Activated CD8-positive, alpha-beta memory T cell treated with anti-CD3 and anti-CD28 coated beads for 36 hours (primary cell): ENCODE measurements around the gene LYZ. TPM values are rescaled to one million over a fixed set of nuclear protein-coding genes. Genes with fewer than 3 reads are reported as not detected.
"Not testable (repeated sequence)": the region's sequence is repeated elsewhere in the genome, so short reads cannot be mapped to it uniquely, and the experiment has no call there.

Experiments
- CTCF ChIA-PET: fragments of 350-600 bp; sonication (Branson Sonifier 250); formaldehyde crosslinking; loops from one replicate; lab custom pipeline; 2021; ENCODE audit warnings: antibody characterized with exemption; lab: Charles Lee
- POLR2A ChIA-PET: fragments of 350-600 bp; sonication (Branson Sonifier 250); formaldehyde crosslinking; loops from one replicate; lab custom pipeline; 2021; ENCODE audit warnings: antibody characterized with exemption; lab: Charles Lee
- total RNA-seq, 2 experiments: library from RNA; stranded (reverse); gene quantifications; one replicate each; pipeline ENCODE4 v1.2.3, GENCODE V29; 2021

Gene LYZ
- total RNA-seq, result not detected

DNA sequence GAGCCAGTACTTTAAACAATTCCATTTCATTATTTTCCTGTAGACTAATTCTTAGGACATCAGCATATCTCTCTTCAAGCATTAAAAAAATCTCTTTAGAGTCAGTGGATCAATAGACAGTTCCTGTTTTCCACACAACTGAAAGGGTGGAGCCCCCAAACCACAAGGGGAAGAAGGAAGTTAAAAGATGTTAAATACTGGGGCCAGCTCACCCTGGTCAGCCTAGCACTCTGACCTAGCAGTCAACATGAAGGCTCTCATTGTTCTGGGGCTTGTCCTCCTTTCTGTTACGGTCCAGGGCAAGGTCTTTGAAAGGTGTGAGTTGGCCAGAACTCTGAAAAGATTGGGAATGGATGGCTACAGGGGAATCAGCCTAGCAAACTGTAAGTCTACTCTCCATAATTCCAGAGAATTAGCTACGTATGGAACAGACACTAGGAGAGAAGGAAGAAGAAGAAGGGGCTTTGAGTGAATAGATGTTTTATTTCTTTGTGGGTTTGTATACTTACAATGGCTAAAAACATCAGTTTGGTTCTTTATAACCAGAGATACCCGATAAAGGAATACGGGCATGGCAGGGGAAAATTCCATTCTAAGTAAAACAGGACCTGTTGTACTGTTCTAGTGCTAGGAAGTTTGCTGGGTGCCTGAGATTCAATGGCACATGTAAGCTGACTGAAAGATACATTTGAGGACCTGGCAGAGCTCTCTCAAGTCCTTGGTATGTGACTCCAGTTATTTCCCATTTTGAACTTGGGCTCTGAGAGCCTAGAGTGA, at the start of gene LYZ:
LYZ (plus strand) TSS at position 220 of the 777 bp plus-strand sequence; CDS start at position 248, 28 bp downstream.
- CTCF ChIA-PET, result interaction anchor here (0.7 kb wide), 1 partner anchor 308 kb away, joined by 3 read pairs; no protein-coding TSS in a partner anchor
- POLR2A ChIA-PET, result interaction anchor here (0.6 kb wide), 1 partner anchor 156 kb away, joined by 5 read pairs; no protein-coding TSS in a partner anchor

DNA sequence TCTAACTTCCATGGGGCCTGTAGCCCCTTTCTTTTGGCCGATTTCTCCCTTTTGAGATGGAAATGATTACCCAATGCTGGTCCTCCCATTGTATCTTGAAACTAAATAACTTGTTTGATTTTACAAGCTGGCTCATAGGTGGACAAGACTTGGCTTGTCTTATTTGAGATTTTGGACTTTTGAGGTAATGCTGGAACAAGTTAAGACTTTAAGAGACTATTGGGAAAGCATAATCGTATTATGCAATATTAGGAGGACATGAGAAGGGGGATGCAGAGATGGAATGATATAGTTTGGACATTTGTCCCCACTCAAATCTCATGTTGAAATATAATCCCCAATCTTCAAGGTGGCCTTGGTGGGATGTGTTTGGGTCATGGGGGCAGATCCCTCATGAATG, 49.2 kb upstream of the LYZ start:
- POLR2A ChIA-PET, result interaction anchor here (0.7 kb wide), 1 partner anchor 132 kb away, joined by 3 read pairs; no protein-coding TSS in a partner anchor
- CTCF ChIA-PET, result no interaction called here

DNA sequence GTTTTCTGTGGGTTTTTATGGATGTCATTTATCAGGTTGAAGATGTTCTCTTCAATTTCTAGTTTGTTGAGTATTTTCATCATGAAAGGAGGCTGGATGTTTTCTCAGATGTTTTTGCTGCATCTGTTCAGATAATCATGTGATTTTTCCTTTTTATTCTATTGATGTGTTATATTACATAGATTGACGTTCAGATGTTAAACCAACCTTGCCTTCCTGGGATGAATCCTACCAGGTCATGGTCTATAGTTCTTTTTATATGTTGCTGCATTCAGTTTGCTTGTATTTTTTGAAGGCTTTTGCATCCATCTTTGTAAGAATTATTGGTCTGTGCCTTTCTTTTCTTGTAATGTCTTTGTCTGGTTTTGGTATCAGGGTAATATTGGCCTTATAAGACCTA, 43.9 kb upstream of the LYZ start:
- CTCF ChIA-PET, result no interaction called here
- POLR2A ChIA-PET, result no interaction called here

DNA sequence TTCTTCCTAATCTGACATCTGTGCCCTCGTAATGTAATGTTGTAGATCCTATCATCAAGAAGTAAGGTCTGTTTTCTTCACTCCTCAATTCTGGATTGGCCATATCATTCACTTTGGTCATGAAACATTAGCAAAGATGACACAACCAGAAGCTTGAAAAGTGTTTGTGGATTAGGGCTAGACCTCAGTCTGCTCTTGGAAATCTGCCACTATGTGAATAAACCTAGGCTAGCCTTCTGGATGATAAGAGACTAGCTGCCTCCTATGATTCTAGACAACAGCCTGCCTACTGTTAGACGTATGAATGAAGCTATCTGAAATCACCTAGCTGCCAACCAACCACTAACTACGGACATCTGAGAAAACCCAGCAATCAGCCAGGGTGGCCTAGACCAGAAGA, 38.7 kb upstream of the LYZ start:
- CTCF ChIA-PET, result no interaction called here

DNA sequence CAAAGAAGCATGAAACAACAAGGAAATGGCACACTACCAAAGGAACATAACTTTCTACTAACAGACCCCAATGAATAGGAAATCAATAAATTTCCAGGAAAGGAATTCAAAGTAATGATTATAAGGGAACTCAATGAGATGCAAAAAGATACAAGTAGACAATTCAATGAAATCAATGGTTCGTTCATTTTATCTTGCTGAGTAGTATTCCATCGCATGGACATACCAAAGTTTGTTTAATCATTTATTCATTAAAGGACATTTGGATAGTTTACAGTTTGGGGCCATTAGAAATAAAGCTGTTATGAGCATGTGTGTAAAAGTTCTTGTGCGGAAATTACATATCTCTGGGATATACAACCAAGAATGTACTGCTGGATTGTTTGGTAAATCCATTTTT, 35.0 kb upstream of the LYZ start:
- ChIA-PET CTCF (no interaction called here), POLR2A (no interaction called here)

More for the DNA sequence above, 38.7 kb upstream of the LYZ start:
- POLR2A ChIA-PET, result no interaction called here

DNA sequence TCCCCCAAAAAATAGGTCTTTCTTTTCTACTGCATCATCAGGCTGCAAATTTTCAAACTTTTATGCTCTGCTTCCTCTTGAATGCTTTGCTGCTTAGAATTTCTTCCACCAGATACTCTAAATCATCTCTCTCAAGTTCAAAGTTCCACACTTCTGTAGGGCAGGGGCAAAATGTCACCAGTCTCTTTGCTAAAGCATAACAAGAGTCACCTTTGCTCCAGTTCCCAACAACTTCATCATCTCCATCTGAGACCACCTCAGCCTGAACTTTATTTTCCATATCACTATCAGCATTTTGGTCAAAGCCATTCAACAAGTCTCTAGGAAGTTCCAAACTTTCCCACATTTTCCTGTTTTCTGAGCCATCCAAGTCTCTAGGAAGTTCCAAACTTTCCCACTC, 31.4 kb upstream of the LYZ start:
- POLR2A ChIA-PET, result not testable (repeated sequence)

DNA sequence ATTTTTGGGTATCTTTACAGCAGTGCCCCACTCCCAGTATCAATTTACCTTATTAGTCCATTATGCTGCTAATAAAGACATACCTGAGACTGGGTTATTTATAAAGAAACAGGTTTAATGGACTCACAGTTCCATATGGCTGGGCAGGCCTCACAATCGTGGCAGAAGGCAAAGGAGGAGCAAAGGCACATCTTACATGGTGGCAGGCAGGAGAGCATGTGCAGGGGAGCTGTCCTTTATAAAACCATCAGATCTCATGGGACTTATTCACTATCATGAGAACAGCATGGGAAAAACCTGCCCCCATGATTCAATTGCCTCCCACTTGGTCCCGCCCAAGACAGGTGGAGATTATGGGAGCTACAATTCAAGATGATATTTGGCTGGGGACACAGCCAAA, 30.9 kb upstream of the LYZ start:
- POLR2A ChIA-PET, CTCF ChIA-PET: not testable (repeated sequence)

More for the DNA sequence above, 31.4 kb upstream of the LYZ start:
- CTCF ChIA-PET, result not testable (repeated sequence)

DNA sequence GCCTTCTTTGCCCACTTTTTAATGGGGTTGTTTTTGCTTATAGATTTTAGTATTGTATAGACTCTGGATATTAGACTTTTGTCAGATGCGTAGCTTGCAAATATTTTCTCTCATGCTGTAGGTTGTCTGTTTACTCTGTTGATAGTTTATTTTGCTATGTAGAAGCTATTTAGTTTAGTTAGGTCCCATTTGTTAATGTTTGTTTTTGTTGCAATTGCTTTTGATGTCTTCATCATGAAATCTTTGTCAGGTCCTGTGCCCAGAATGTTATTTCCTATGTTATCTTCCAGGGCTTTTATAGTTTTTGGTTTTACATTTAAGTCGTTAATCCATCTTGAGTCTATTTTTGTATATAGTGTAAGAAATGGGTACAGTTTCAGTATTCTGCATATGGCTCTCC, 30.0 kb upstream of the LYZ start:
- ChIA-PET POLR2A (no interaction called here), CTCF (no interaction called here)

DNA sequence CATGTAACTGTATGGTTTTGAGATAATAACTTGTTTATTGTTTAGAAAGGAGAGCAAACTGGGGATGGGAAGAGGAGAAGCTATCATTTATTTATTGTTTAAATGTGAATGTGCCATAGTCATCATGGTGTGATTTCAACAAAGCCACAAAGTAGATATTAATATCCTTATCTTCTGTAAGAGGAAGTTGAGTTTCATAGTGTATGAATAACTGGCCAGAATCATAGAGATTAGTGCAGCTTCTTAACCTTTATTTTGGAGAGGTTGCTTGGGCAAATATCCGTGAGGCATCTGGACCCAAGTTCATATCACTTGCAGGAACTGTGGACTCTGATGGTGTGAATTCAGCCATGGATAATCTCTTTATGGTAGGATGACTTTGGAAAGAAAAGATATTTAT, 26.8 kb upstream of the LYZ start:
- CTCF ChIA-PET, result no interaction called here
- POLR2A ChIA-PET, result no interaction called here

DNA sequence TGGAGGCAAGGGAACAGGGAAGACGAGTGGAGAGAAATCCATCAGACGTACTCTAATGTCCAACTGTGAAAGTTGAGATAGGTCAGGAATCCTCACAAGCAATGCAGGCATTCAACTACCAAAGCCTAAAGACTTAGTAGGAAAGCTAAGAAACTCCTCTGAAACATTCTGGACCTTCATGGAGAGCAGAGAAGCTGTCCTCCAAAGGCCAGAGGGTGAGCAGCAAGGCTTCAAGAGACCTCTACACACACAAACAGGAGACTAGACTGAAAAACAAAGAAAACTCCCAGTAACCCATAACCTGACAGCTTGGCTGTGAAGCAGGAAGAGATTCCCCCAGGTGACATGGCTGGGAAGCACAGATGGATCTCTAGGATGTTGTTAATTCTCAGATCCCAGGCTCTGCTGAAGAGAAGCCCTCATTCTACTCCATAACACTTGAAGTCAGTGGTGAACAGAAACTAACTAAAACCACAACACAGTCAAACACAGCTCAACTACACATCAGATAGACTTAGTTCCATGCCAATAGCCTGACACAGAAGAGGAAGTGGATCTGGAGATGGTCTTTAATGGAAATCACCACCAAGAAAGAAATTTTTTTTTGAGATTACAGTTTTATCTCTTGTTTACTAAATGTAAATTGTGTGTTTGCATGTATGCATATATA, 23.2 kb upstream of the LYZ start:
- ChIA-PET POLR2A (no interaction called here), CTCF (interaction anchor here (0.6 to 1.0 kb wide), 2 partner anchors 32 to 48 kb away, joined by 3 read pairs; no protein-coding TSS in a partner anchor)

DNA sequence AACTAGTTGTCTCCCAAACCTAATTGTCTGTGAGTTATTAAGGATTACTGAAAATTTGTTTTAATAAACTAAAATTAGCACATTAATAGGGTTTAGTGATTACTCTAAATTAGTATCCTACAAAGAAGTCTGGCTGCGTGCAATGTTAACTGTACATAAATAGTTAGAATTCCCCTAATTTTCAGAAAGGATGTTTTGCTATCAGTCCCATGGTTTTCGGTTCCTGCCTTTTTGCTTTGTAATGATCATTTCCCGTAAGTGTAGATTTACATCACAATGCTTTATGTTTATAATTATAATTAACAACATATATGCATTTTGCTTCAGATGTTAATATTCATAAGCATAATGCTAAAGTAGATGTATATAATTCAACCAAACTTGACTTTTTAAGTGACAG, 19.8 kb upstream of the LYZ start:
- ChIA-PET POLR2A (no interaction called here), CTCF (no interaction called here)

DNA sequence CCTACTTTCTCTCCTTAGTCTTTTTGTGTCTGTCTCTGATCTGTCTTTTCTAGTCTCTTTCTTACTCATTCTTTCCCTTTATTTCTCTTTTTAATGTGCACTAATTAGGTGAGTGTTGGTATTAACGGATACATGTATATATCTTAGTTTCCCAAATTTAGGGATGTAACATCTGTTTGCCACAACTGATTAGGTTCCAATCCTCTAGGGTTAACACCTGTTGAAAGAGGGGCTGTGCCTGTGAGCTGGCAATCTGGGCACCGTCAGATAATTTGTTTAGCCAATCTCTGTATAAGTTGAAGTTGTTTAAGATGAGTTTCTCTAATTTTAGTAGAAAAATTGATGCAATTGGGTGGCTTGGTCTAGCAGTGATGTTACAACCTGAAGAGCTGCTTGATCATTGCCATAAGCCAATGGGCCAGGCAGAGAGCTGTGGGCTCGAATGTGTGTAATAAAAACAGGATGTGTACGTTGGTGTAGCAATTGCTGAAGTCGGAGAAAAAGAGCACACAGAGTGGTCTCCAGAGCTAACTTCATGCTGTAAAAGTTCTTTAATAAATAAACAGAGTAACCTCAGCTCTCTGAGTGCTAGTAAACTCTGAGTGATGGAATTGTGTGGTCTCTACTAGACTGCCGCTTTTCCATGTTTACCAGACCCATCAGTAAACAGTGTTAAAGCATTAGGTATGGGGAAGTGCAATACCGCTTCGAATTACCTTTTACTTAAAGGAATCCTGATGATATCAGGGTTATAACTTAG, 18.3 kb upstream of the LYZ start:
- ChIA-PET POLR2A (interaction anchor here (1.2 kb wide), 1 partner anchor 87 kb away, joined by 5 read pairs; no protein-coding TSS in a partner anchor), CTCF (interaction anchor here (0.6 to 2.8 kb wide), 3 partner anchors 20 to 27 kb away, joined by 3 to 11 read pairs (median 4); no protein-coding TSS in a partner anchor)

DNA sequence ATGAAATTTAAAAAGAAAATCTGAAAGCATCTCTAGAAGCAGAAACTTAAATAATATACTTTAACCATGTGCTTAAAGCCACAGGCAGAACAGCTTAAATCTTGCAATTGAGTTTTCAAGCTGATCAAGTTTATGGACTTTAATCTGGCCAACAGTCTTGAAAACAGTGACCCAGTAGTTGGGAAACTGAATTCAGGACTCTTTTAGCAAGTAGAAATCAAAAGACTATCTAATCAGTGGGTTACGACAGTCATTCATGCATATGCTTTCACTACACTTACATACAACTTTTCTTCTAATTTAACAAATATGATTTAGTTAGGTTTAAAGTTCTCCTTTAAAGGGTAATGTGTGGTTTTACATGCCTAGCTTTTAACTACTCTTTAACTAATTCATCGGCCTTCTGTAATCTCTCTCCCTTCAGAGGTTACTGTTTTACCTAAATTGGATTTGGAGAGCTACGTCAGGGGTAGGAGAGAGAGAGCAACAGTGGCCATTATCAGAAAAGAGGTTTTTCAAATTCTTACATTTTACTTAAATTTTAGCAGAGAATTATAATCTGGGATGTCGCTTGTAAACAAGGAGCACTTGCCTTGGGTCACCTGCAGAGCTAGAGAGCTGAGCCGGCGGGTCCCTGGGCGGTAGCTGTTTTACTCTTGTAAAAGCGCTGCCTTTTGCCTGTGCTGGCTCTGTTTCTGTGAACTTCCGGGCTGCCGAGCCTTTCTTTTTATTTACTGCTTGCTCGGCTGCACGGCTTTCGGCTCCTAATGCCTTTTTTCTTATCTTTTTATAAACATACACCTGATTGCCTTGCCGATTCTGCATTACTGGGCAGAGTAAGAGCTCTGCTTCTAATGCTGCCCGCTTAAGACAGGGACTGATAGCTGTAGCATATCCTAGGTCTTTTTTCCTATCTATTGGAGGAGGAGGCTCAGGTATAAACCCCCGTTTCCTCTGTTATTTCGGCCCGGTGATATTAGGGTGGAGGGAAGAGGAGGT, 17.4 kb upstream of the LYZ start:
- POLR2A ChIA-PET, result interaction anchor here (0.5 to 2.0 kb wide), 6 partner anchors 18 to 255 kb away, joined by 3 to 5 read pairs (median 3); partner anchors contain the start of genes CCT2 and FRS2
- CTCF ChIA-PET, result interaction anchor here (1.1 to 2.8 kb wide), 3 partner anchors 19 to 40 kb away, joined by 3 to 11 read pairs (median 6); no protein-coding TSS in a partner anchor

DNA sequence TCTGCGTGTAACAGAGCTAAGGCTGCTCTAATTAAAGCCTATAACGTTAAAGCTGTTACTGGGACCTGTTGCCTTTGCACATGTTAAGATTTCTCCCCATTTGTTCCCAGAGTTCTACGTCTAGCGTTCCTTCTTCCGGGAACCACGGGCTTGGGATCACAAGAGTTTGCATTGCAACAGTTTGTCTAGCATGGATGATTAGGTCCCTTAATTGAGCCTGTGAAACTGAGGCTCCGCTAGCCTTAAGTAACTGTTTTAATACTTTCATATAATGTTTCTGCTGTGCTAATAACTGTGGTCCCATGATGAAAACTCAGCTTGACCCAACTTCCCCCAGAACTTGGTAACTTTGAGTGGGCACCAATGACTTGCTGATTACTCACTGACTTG, 16.7 kb upstream of the LYZ start:
- POLR2A ChIA-PET, result interaction anchor here (0.5 to 2.0 kb wide), 4 partner anchors 18 to 254 kb away, joined by 3 to 4 read pairs (median 3); partner anchors contain the start of genes CCT2 and FRS2

DNA sequence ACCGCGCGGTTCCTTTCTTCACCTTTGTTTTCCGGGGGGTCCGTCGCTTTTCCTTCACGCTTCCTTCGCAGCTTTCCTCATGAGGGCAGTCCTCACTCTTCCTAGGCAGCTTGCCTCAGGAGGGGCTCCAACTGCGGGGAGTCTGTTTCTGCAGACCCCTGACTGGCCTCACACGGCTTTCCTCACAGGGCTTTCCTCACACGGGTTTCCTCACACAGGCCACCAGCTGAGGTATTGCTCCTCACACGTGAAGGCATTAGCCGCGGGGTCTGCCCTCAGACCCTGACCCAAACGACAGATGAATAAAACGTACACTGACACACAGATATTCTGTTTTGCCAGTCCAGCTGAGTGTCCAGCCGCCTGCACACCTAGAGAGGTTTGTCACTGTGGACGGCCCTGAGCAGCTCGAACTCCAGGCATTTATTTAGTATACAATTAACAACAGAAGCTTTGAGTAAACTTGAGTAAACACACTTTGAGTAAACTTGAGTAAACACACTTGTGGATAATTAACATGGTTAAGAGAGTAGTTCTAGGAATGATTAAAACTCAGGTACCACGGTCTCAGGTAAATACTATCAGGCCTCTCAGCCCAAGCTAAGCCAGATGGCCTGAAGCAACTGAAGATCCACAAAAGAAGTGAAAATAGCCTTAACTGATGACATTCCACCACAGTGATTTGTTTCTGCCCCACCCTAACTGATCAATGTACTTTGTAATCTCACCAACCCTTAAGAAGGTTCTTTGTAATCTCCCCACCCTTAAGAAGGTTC, 16.1 kb upstream of the LYZ start:
- CTCF ChIA-PET, result interaction anchor here (0.7 to 2.8 kb wide), 3 partner anchors 25 to 458 kb away, joined by 4 to 11 read pairs (median 6); no protein-coding TSS in a partner anchor
- POLR2A ChIA-PET, result interaction anchor here (0.7 to 2.0 kb wide), 2 partner anchors 53 to 253 kb away, joined by 3 to 4 read pairs; partner anchors contain the start of gene CCT2

More for the DNA sequence above, 16.7 kb upstream of the LYZ start:
- CTCF ChIA-PET, result interaction anchor here (1.3 to 2.8 kb wide), 2 partner anchors 26 to 40 kb away, joined by 6 to 11 read pairs; no protein-coding TSS in a partner anchor

DNA sequence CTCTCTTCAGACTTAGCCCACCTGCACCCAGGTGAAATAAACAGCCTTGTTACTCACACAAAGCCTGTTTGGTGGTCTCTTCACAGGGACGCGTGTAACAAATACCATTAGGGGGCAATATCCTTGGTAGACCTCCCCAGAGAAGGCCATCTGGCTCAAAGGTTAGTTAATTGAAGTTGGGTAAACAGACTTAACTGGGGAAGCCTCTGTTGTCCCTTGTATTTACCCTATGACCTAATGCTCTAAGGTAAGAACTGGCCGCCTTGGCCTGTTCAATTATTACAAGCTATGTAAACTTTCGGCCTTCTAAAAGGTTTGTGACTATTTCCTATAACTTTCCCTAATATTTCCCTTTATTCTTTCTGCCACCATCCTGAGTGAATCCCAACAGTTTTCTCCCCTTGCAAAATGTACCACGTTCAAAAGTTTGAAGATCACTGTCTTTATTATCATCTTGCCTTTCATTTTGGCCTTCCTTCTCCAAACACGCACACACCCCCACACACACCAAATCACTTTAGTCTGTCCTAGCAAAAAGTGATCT, 15.3 kb upstream of the LYZ start:
- ChIA-PET POLR2A (no interaction called here), CTCF (interaction anchor here (0.7 to 1.3 kb wide), 2 partner anchors 25 to 459 kb away, joined by 3 to 4 read pairs; no protein-coding TSS in a partner anchor)

DNA sequence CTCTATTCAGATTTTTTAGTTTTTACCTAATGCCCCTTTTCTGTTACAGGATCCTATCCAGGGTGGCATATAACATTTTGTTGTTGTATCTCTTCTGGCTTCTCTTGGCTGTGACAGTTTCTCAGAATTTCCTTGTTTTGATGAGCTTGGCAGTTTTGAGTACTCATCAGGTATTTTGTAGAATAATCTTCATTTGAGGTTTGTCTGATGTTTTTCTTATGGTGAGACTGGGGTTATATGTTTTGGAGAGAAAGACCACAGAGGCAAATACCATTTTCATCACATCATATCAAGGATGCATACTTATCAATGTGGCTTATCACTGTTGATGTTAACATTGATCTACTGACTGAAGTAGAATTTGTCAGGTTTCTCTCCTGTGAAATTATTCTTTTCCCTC, 14.0 kb upstream of the LYZ start:
- POLR2A ChIA-PET, result no interaction called here
- CTCF ChIA-PET, result interaction anchor here (1.1 to 1.3 kb wide), 2 partner anchors 23 to 24 kb away, joined by 3 read pairs; no protein-coding TSS in a partner anchor
